Endothelial cell of umbilical vein (primary cell): ENCODE data around the gene CWF19L2. TPM values are rescaled to one million over a fixed set of nuclear protein-coding genes. Genes with fewer than 3 reads are reported as not detected.

Experiments used
- BruUV-seq: library from RNA; stranded (reverse); fragments of 400-500 nt; replicated peaks from 2 replicates; lab custom pipeline; 2021; lab: Mats Ljungman, UMichigan
- CTCF ChIA-PET: fragments of 300-600, 350-600 bp; sonication (Branson Sonifier 250); formaldehyde crosslinking; loops from one replicate; lab custom pipeline; 2021; ENCODE audit warnings: antibody characterized with exemption, inconsistent platforms; lab: Charles Lee
- POLR2A ChIA-PET: fragments of 300-600, 350-600 bp; sonication (Branson Sonifier 250); formaldehyde crosslinking; loops from one replicate; lab custom pipeline; 2021; ENCODE audit warnings: antibody characterized with exemption, inconsistent platforms; lab: Charles Lee
- DNase-seq: peaks from one replicate; pipeline ENCODE4 v3.0.0-alpha.2; 2011; ENCODE audit warnings: low read depth, low spot score
- FAIRE-seq: peaks from 2 replicates; lab custom pipeline; 2011; peaks lifted over from hg19 to GRCh38; lab: Jason Lieb, UNC
- H2AFZ ChIP-seq: 2 replicates; pipeline ENCODE4 v1.6.0; 2012; ENCODE audit warnings: low read depth, low read length, control low read depth, inconsistent platforms
- H3K27ac ChIP-seq: 2 replicates; pipeline ENCODE4 v1.5.1; 2011; ENCODE audit warnings: low read depth, mild to moderate bottlenecking, control low read depth, low read length, moderate library complexity; ENCODE audit not compliant: insufficient read depth
- H3K27me3 ChIP-seq, 2 experiments: 2 replicates each; pipeline versions ENCODE4 v1.6.0 to v1.6.1; 2011; ENCODE audit warnings: low read length in 2 of 2, mixed read lengths in 1 of 2; ENCODE audit not compliant: control insufficient read depth in 2 of 2, insufficient read depth in 2 of 2
- H3K36me3 ChIP-seq, 2 experiments: 2 replicates in 1 of 2; 3 replicates in 1 of 2; pipeline ENCODE4 v1.5.1; 2011; ENCODE audit warnings: low read length in 2 of 2, mild to moderate bottlenecking in 1 of 2, moderate library complexity in 1 of 2; ENCODE audit not compliant: control insufficient read depth in 2 of 2, insufficient read depth in 2 of 2; ENCODE audit errors: extremely low read depth in 1 of 2
- H3K4me1 ChIP-seq: 3 replicates; pipeline ENCODE4 v1.5.1; 2011; ENCODE audit warnings: mild to moderate bottlenecking, low read length; ENCODE audit not compliant: control insufficient read depth, insufficient read depth; ENCODE audit errors: extremely low read depth
- H3K4me2 ChIP-seq: 2 replicates; pipeline ENCODE4 v1.6.1; 2011; ENCODE audit warnings: low read length, control low read depth, mixed read lengths; ENCODE audit not compliant: insufficient read depth
- H3K4me3 ChIP-seq, 3 experiments: fragments of 200-600 bp in 1 of 3; sonication (generic), shearing (Covaris generic) in 1 of 3; replicated peaks in 1 of 3; 2 replicates each; pipeline ENCODE4 v1.5.1; 2011 to 2016; ENCODE audit warnings: control low read depth in 3 of 3, low read length in 3 of 3, mild to moderate bottlenecking in 2 of 3, inconsistent platforms in 1 of 3, low read depth in 1 of 3, moderate library complexity in 1 of 3; ENCODE audit not compliant: insufficient read depth in 1 of 3
- H3K79me2 ChIP-seq: 2 replicates; pipeline ENCODE4 v1.6.0; 2012; ENCODE audit warnings: low read length, inconsistent platforms; ENCODE audit not compliant: control insufficient read depth, insufficient read depth
- H3K9ac ChIP-seq: replicated peaks from 2 replicates; pipeline ENCODE3; 2011; ENCODE audit warnings: low read length, control low read depth; ENCODE audit not compliant: insufficient read depth; ENCODE audit errors: extremely low read depth
- H3K9me1 ChIP-seq: replicated peaks from 3 replicates; pipeline ENCODE4 v1.6.0; 2011; ENCODE audit warnings: mild to moderate bottlenecking, low read length; ENCODE audit not compliant: control insufficient read depth, insufficient read depth; ENCODE audit errors: extremely low read depth
- H3K9me3 ChIP-seq: replicated peaks from 2 replicates; pipeline ENCODE4 v1.5.1; 2012; ENCODE audit warnings: low read length, inconsistent platforms; ENCODE audit not compliant: control insufficient read depth, insufficient read depth
- H4K20me1 ChIP-seq: replicated peaks from 2 replicates; pipeline ENCODE3; 2011; ENCODE audit warnings: mild to moderate bottlenecking, low read length; ENCODE audit not compliant: control insufficient read depth, insufficient read depth; ENCODE audit errors: extremely low read depth
- CTCF ChIP-seq, 2 donors: IDR thresholded peaks; 1 replicate in 1 of 2; 2 replicates in 1 of 2; pipeline ENCODE4 v1.5.1; 2011; ENCODE audit warnings: low read length in 2 of 2, mild to moderate bottlenecking in 2 of 2, moderate library complexity in 2 of 2, control low read depth in 1 of 2, inconsistent platforms in 1 of 2, low read depth in 1 of 2; ENCODE audit not compliant: insufficient read depth in 1 of 2; ENCODE audit errors: extremely low read depth in 1 of 2
- EZH2 ChIP-seq: IDR thresholded peaks from 2 replicates; pipeline ENCODE4 v1.6.1; 2012; ENCODE audit warnings: borderline replicate concordance, low read depth, mild to moderate bottlenecking, moderate library complexity, low read length, inconsistent platforms; ENCODE audit not compliant: severe bottlenecking
- FOS ChIP-seq: IDR thresholded peaks from 2 replicates; pipeline ENCODE4 v1.6.1; 2011; ENCODE audit warnings: mild to moderate bottlenecking, low read length, moderate library complexity, borderline replicate concordance; ENCODE audit not compliant: insufficient read depth
- GATA2 ChIP-seq: IDR thresholded peaks from 2 replicates; pipeline ENCODE4 v1.7.0; 2011; ENCODE audit warnings: low read depth, mild to moderate bottlenecking, moderate library complexity, mixed read lengths, low read length; ENCODE audit not compliant: insufficient read length, insufficient read depth
- JUN ChIP-seq: IDR thresholded peaks from 2 replicates; pipeline ENCODE4 v1.6.1; 2011; ENCODE audit warnings: borderline replicate concordance, low read depth; ENCODE audit not compliant: insufficient read length, insufficient read depth
- MAX ChIP-seq: IDR thresholded peaks from 2 replicates; pipeline ENCODE4 v1.6.1; 2011; ENCODE audit not compliant: insufficient read depth, insufficient read length
- MYC ChIP-seq: IDR thresholded peaks from one replicate; pipeline ENCODE4 v1.6.1; 2011; ENCODE audit warnings: mild to moderate bottlenecking, low read depth, low read length
- POLR2A ChIP-seq: IDR thresholded peaks from 2 replicates; pipeline ENCODE4 v1.6.1; 2012; ENCODE audit warnings: low read depth, mild to moderate bottlenecking, control low read depth, low read length
- POLR2AphosphoS5 ChIP-seq: IDR thresholded peaks from 2 replicates; pipeline ENCODE4 v1.6.1; 2012; ENCODE audit warnings: low read depth, mild to moderate bottlenecking, control low read depth, low read length, moderate library complexity; ENCODE audit not compliant: insufficient read depth
- dilution Hi-C: fragments of 300-500 bp; cut with MboI; formaldehyde crosslinking; loops from one replicate; pipeline ENCODE4 v1.15.0; 2019; ENCODE audit warnings: low sequenced_read_pairs; ENCODE audit not compliant: extremely low pct_ligation_motif_present
- intact Hi-C: fragments of 100-400 bp; cut with micrococcal nuclease; formaldehyde crosslinking; loops from one replicate; pipeline ENCODE4 v1.10.0; 2022
- polyA plus RNA-seq, 4 experiments: library from polyadenylated mRNA; depleted of rRNA in 3 of 4; stranded (reverse) in 3 of 4; unstranded in 1 of 4; fragments of >200 nt; gene quantifications; 2 replicates each; pipeline versions ENCODE4 v1.2.1 to v1.2.3, GENCODE V29; 2011 to 2012; ENCODE audit warnings: missing spikeins in 1 of 4
- total RNA-seq: library from RNA; stranded (reverse); gene quantifications from 2 replicates; pipeline ENCODE4 v1.2.3, GENCODE V29; 2021

Gene CWF19L2
- total and polyA plus RNA-seq, 2 donors (not counting 3 experiments of a cell fraction or from before 2014, with no cell fraction given) = 1.4 to 11.8 TPM

GRCh38 chr11:107413352-107413751 lies 44.3 kb downstream of the CWF19L2 start:
- TF ChIP-seq JUN (no peak), GATA2 (no peak), POLR2AphosphoS5 (no peak), CTCF (IDR thresholded peaks at IDR 0.05; ENCODE audit: extremely low read depth in 1 of 2, insufficient read depth in 1 of 2, low read depth in 1 of 2, low read length in 2 of 2) (no peak), POLR2A (no peak), MYC (no peak), FOS (no peak)
- Histone ChIP-seq H4K20me1 (no peaks in the 10 kb centered on the region), H3K79me2 (no peaks in the 10 kb centered on the region), H3K4me2 (no peak overlapping the region), H3K4me1 (no peaks in the 10 kb centered on the region), H3K9me3 (no peaks in the 10 kb centered on the region), H3K27me3 (no peaks in the 10 kb centered on the region), H3K4me3 (no peak overlapping the region), H3K9me1 (no peaks in the 10 kb centered on the region), H3K36me3 (no peaks in the 10 kb centered on the region), H3K9ac (no peak overlapping the region), H2AFZ (no peak overlapping the region), H3K27ac (no peak overlapping the region)
- DNase-seq = no peak
- no peak for FAIRE-seq
- intact Hi-C loops = no loop called here
- no TSS peak for BruUV-seq
- dilution Hi-C loops = no loop called here
- CTCF ChIA-PET = no interaction called here
- POLR2A ChIA-PET = no interaction called here

GRCh38 chr11:107408762-107409211 lies 48.8 kb downstream of the CWF19L2 start:
- intact Hi-C loops = no loop called here
- Histone ChIP-seq H3K9me3 (no peaks in the 10 kb centered on the region), H2AFZ (no peak overlapping the region), H3K4me2 (no peak overlapping the region), H3K9ac (no peak overlapping the region), H3K9me1 (no peaks in the 10 kb centered on the region), H3K36me3 (no peaks in the 10 kb centered on the region), H3K79me2 (no peaks in the 10 kb centered on the region), H3K27ac (no peak overlapping the region), H3K27me3 (no peaks in the 10 kb centered on the region), H3K4me1 (no peaks in the 10 kb centered on the region), H3K4me3 (no peak overlapping the region), H4K20me1 (no peaks in the 10 kb centered on the region)
- FAIRE-seq (no peak), DNase-seq (no peak)
- BruUV-seq = no TSS peak
- dilution Hi-C loops = no loop called here
- ChIA-PET CTCF (interaction anchor here (1.2 kb wide), 1 partner anchor 10 kb away, joined by 3 read pairs; no protein-coding TSS in a partner anchor), POLR2A (no interaction called here)
- TF ChIP-seq GATA2 = no peak
- no peak for TF ChIP-seq MYC
- TF ChIP-seq MAX = no peak
- no peak for TF ChIP-seq CTCF (IDR thresholded peaks at IDR 0.05; ENCODE audit: extremely low read depth in 1 of 2, insufficient read depth in 1 of 2, low read depth in 1 of 2, low read length in 2 of 2)
- TF ChIP-seq EZH2 = no peak
- no peak for TF ChIP-seq JUN
- no peak for TF ChIP-seq POLR2A
- TF ChIP-seq FOS = no peak
